ENCODE results near the gene DOCK8.

DOCK8 gene

DNA sequence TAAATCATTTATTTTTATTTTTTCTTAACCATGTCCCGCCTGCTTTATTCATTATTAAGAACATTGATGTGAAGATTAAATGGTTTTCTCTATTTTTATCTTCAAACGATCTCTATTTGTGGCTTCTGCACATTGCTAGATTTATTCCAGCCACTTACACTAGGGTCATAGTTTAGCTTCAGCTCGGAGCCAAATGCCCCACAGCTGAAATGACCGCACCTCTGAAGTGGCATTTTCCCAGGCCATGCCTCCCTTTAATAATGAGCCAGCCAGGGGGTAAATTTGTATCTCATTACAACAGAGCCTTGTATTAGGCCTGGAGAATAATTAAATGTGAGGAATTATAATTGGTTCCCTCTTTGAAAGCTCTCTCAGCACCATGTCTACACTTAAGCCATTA is 89.4 kb downstream of the DOCK8 start:
- H3K27me3 ChIP-seq (replicated peaks; ENCODE audit: insufficient read depth, low read length), result no peaks in the 10 kb centered on the region
- H3K4me1 ChIP-seq (ENCODE audit: low read length), result no peaks in the 10 kb centered on the region
- H3K4me2 ChIP-seq (ENCODE audit: low read depth, low read length), result no peak overlapping the region
- H3K9me3 ChIP-seq (replicated peaks; ENCODE audit: insufficient read depth, low read length), result no peaks in the 10 kb centered on the region
- TF ChIP-seq, protein P1, sequence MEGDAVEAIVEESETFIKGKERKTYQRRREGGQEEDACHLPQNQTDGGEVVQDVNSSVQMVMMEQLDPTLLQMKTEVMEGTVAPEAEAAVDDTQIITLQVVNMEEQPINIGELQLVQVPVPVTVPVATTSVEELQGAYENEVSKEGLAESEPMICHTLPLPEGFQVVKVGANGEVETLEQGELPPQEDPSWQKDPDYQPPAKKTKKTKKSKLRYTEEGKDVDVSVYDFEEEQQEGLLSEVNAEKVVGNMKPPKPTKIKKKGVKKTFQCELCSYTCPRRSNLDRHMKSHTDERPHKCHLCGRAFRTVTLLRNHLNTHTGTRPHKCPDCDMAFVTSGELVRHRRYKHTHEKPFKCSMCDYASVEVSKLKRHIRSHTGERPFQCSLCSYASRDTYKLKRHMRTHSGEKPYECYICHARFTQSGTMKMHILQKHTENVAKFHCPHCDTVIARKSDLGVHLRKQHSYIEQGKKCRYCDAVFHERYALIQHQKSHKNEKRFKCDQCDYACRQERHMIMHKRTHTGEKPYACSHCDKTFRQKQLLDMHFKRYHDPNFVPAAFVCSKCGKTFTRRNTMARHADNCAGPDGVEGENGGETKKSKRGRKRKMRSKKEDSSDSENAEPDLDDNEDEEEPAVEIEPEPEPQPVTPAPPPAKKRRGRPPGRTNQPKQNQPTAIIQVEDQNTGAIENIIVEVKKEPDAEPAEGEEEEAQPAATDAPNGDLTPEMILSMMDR (IDR thresholded peaks at IDR 0.05; ENCODE audit: low read length), result no peak
- no peak overlapping the region for H2AFZ ChIP-seq (ENCODE audit: low read length)
- H3K27ac ChIP-seq (ENCODE audit: low read length), result no peak overlapping the region
- no peaks in the 10 kb centered on the region for H3K36me3 ChIP-seq (replicated peaks; ENCODE audit: insufficient read depth, low read length)
- no peaks in the 10 kb centered on the region for H4K20me1 ChIP-seq (ENCODE audit: insufficient read depth, low read length)
- H3K9me2 ChIP-seq (replicated peaks; ENCODE audit: insufficient read depth, low read length), result no peaks in the 10 kb centered on the region
- H3K9ac ChIP-seq (ENCODE audit: low read length), result no peak overlapping the region
- no peak for DNase-seq
- no peaks in the 10 kb centered on the region for H3F3A ChIP-seq (ENCODE audit: insufficient read depth, low read length)
- no peaks in the 10 kb centered on the region for H3K79me2 ChIP-seq (ENCODE audit: low read length)
- no peak overlapping the region for H3K4me3 ChIP-seq (ENCODE audit: low read length)

DNA sequence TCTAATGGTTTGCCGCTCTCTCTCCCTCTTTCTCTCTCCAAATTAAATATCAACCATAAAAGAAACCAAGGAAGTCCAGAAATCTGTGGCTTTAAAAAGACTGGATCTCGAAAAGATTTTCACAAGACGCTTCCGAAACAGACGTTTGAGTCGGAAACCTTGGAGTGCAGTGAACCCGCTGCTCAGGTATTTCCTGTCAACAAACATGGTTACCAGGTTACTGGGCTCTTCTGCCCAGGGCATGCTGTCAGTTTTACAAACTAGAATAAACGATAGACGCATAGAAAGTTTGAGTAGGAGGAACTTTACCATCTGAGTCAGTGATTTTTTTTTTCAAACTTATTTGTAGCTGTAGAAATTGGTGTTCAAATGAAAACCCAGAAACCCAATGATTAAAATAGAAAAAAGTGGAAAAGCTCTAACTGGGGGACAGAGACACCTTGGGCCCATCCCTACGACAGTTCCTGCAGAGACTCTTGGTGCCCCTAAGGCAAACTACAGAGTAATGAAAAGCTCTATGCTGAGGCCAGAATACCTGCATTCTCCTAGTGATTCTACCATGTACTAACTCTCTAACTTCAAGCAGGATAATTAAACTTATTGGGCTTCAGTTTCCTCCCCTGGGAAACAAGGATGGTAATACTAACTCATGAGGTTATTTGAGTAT is 90.0 kb downstream of the DOCK8 start:
- H3K27me3 ChIP-seq (replicated peaks; ENCODE audit: insufficient read depth, low read length), result no peaks in the 10 kb centered on the region
- H3K79me2 ChIP-seq (ENCODE audit: low read length), result no peaks in the 10 kb centered on the region
- H3K27ac ChIP-seq (ENCODE audit: low read length), result no peak overlapping the region
- H3K4me3 ChIP-seq (ENCODE audit: low read length), result no peak overlapping the region
- H3K9ac ChIP-seq (ENCODE audit: low read length), result no peak overlapping the region
- H3K36me3 ChIP-seq (replicated peaks; ENCODE audit: insufficient read depth, low read length), result no peaks in the 10 kb centered on the region
- no peaks in the 10 kb centered on the region for H3K9me2 ChIP-seq (replicated peaks; ENCODE audit: insufficient read depth, low read length)
- no peak overlapping the region for H3K4me2 ChIP-seq (ENCODE audit: low read depth, low read length)
- no peaks in the 10 kb centered on the region for H3K9me3 ChIP-seq (replicated peaks; ENCODE audit: insufficient read depth, low read length)
- no peak overlapping the region for H2AFZ ChIP-seq (ENCODE audit: low read length)
- TF ChIP-seq EZH2 (optimal IDR thresholded peaks at IDR 0.05; ENCODE audit: low read depth, low read length) (no peak), EZH2phosphoT487 (IDR thresholded peaks at IDR 0.05; ENCODE audit: low read length) (no peak)
- TF ChIP-seq, protein P1 (IDR thresholded peaks at IDR 0.05; ENCODE audit: low read length), result no peak
- no peaks in the 10 kb centered on the region; the same call in 1 of the 2 replicates for H3F3A ChIP-seq (ENCODE audit: insufficient read depth, low read length)
- H3K4me1 ChIP-seq (ENCODE audit: low read length), result no peaks in the 10 kb centered on the region
- no peak for DNase-seq
- no peaks in the 10 kb centered on the region for H4K20me1 ChIP-seq (ENCODE audit: insufficient read depth, low read length)

DNA sequence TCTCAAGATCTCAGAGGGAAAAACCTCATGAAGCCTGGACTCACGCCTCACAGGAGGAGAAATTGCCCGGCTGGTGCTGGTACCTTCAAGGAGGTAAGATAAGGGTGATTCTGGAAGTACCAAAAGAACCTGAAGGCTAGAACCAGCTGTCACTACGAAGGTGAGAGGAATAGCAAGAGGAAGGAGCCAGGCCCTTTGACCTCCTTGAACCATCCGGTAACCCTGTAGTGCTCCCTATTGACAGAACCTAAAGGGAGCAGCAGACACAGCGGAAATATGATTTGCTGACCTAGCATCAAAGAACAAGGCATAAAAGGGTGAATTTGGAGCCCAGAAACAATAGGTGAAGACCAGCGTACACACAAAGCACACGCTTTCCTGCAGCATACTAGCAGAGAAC is 92.2 kb downstream of the DOCK8 start:
- H3F3A ChIP-seq (ENCODE audit: insufficient read depth, low read length), result no peaks in the 10 kb centered on the region; the same call in 1 of the 2 replicates
- no peaks in the 10 kb centered on the region for H4K20me1 ChIP-seq (ENCODE audit: insufficient read depth, low read length)
- TF ChIP-seq EZH2phosphoT487 (IDR thresholded peaks at IDR 0.05; ENCODE audit: low read length), result no peak
- TF ChIP-seq, protein P1 (IDR thresholded peaks at IDR 0.05; ENCODE audit: low read length), result peak; percentile 31
- H3K4me3 ChIP-seq (ENCODE audit: low read length), result no peak overlapping the region
- H3K27ac ChIP-seq (ENCODE audit: low read length), result no peak overlapping the region
- H3K9ac ChIP-seq (ENCODE audit: low read length), result no peak overlapping the region
- H3K79me2 ChIP-seq (ENCODE audit: low read length), result no peaks in the 10 kb centered on the region
- H2AFZ ChIP-seq (ENCODE audit: low read length), result no peak overlapping the region
- H3K9me2 ChIP-seq (replicated peaks; ENCODE audit: insufficient read depth, low read length), result no peaks in the 10 kb centered on the region
- no peak overlapping the region for H3K4me2 ChIP-seq (ENCODE audit: low read depth, low read length)
- peak; percentile 37 for DNase-seq
- no peaks in the 10 kb centered on the region for H3K9me3 ChIP-seq (replicated peaks; ENCODE audit: insufficient read depth, low read length)
- H3K27me3 ChIP-seq (replicated peaks; ENCODE audit: insufficient read depth, low read length), result no peaks in the 10 kb centered on the region
- H3K4me1 ChIP-seq (ENCODE audit: low read length), result no peaks in the 10 kb centered on the region
- H3K36me3 ChIP-seq (replicated peaks; ENCODE audit: insufficient read depth, low read length), result no peaks in the 10 kb centered on the region
